K562 (cell line): ENCODE results near the gene ETS1. TPM values are rescaled to one million over a fixed set of nuclear protein-coding genes. Genes with fewer than 3 reads are reported as not detected.

Source experiments
- ATAC-seq: fragments of 200-7000 bp; cut with Tn5 transposase; 3 replicates; pipeline ENCODE4 v1.9.1; 2020; ENCODE audit warnings: moderate library complexity
- BruUV-seq: library from RNA; stranded (reverse); fragments of 400-500 nt; replicated peaks from 2 replicates; lab custom pipeline; 2021; lab: Mats Ljungman, UMichigan
- CTCF ChIA-PET: fragments of 300-600 bp; formaldehyde crosslinking; extraction: SDS; loops from one replicate; lab custom pipeline; 2021; ENCODE audit warnings: low intra/inter-chr PET ratio; lab: Yijun Ruan, JAX
- POLR2A ChIA-PET: fragments of 300-600, 350-650 bp; sonication (Branson Sonifier 250); formaldehyde crosslinking; extraction: SDS; loops from one replicate; lab custom pipeline; 2021; ENCODE audit warnings: antibody characterized with exemption, inconsistent platforms; lab: Yijun Ruan, JAX
- DNase-seq, 4 experiments: peaks; one replicate each; pipeline versions ENCODE4 v3.0.0 to v3.0.0-alpha.2; 2011 to 2018; ENCODE audit warnings: low spot score in 3 of 4, mixed read lengths in 3 of 4; ENCODE audit errors: extremely low read depth in 1 of 4
- FAIRE-seq: peaks from 2 replicates; lab custom pipeline; 2011; peaks lifted over from hg19 to GRCh38; lab: Jason Lieb, UNC
- H2AFZ ChIP-seq: 2 replicates; pipeline ENCODE4 v1.6.0; 2011; ENCODE audit warnings: low read depth, low read length, control low read depth, inconsistent platforms
- H3K27ac ChIP-seq: fragments of 200-600 bp; 3 replicates; pipeline ENCODE4 v1.8.0; 2011; ENCODE audit warnings: low read depth, mild to moderate bottlenecking, control low read depth, inconsistent platforms, low read length, moderate library complexity, mixed read lengths; ENCODE audit errors: extremely low read depth
- H3K27me3 ChIP-seq, 2 experiments: fragments of 300-600 bp in 1 of 2; 2 replicates in 1 of 2; 3 replicates in 1 of 2; pipeline versions ENCODE4 v1.6.0 to v1.8.0; 2011; ENCODE audit warnings: inconsistent platforms in 2 of 2, low read length in 2 of 2, mild to moderate bottlenecking in 1 of 2, mixed read lengths in 1 of 2, moderate library complexity in 1 of 2; ENCODE audit not compliant: control insufficient read depth in 2 of 2, insufficient read depth in 2 of 2
- H3K36me3 ChIP-seq: fragments of 300-600 bp; 3 replicates; pipeline ENCODE4 v1.8.0; 2011; ENCODE audit warnings: mild to moderate bottlenecking, low read length, inconsistent platforms; ENCODE audit not compliant: control insufficient read depth, insufficient read depth
- H3K4me1 ChIP-seq, 2 experiments: fragments of 200-600 bp in 1 of 2; replicated peaks in 1 of 2; 2 replicates in 1 of 2; 3 replicates in 1 of 2; pipeline versions ENCODE4 v1.5.1 to v1.8.0; 2011; ENCODE audit warnings: inconsistent platforms in 2 of 2, low read length in 2 of 2, mild to moderate bottlenecking in 1 of 2, mixed read lengths in 1 of 2, moderate library complexity in 1 of 2; ENCODE audit not compliant: control insufficient read depth in 2 of 2, insufficient read depth in 2 of 2
- H3K4me2 ChIP-seq: 2 replicates; pipeline ENCODE4 v1.6.1; 2011; ENCODE audit warnings: low read length, control low read depth, inconsistent platforms, mixed read lengths; ENCODE audit not compliant: insufficient read depth
- H3K4me3 ChIP-seq: fragments of 200-600 bp; sonication (generic), shearing (Covaris generic); 2 replicates; pipeline ENCODE4 v1.5.1; 2016; ENCODE audit warnings: control low read depth, inconsistent platforms
- H3K79me2 ChIP-seq: fragments of 200-600 bp; 3 replicates; pipeline ENCODE4 v1.8.0; 2011; ENCODE audit warnings: low read length, inconsistent platforms; ENCODE audit not compliant: control insufficient read depth, insufficient read depth
- H3K9ac ChIP-seq, 2 experiments: 2 replicates each; pipeline versions ENCODE4 v1.6.0 to v1.6.1; 2011; ENCODE audit warnings: low read depth in 2 of 2, low read length in 2 of 2, control low read depth in 1 of 2, inconsistent platforms in 1 of 2, mild to moderate bottlenecking in 1 of 2, mixed read lengths in 1 of 2; ENCODE audit not compliant: insufficient read depth in 1 of 2
- H3K9me1 ChIP-seq: one replicate; pipeline ENCODE4 v1.6.0; 2011; ENCODE audit warnings: inconsistent platforms, mild to moderate bottlenecking, low read length, moderate library complexity; ENCODE audit not compliant: control insufficient read depth, insufficient read depth
- H3K9me3 ChIP-seq: replicated peaks from 2 replicates; pipeline ENCODE4 v1.5.1; 2011; ENCODE audit warnings: low read depth, low read length, inconsistent platforms; ENCODE audit not compliant: control insufficient read depth, insufficient read depth
- H4K20me1 ChIP-seq: replicated peaks from 2 replicates; pipeline ENCODE4 v1.6.1; 2011; ENCODE audit warnings: low read length, inconsistent platforms, mixed read lengths; ENCODE audit not compliant: control insufficient read depth, insufficient read depth
- CUX1 ChIP-seq: fragments of 200-800 bp; sonication (Bioruptor generic); IDR thresholded peaks from 2 replicates; pipeline ENCODE4 v1.6.1; 2016; ENCODE audit warnings: missing genetic modification characterization, missing compliant biosample characterization
- FOXJ2 ChIP-seq: fragments of 200-800 bp; sonication (Bioruptor generic); IDR thresholded peaks from 2 replicates; pipeline ENCODE4 v1.6.1; 2016; ENCODE audit warnings: missing genetic modification characterization, missing compliant biosample characterization
- FOXK2 ChIP-seq, 2 experiments: fragments of 450-650 bp; IDR thresholded peaks in 1 of 2; conservative IDR thresholded peaks in 1 of 2; 2 replicates each; pipeline ENCODE4 v1.6.1; 2016; ENCODE audit warnings: low read depth in 2 of 2, mild to moderate bottlenecking in 1 of 2
- GTF2A2 ChIP-seq: IDR thresholded peaks from 2 replicates; pipeline ENCODE4 v1.6.1; 2016; ENCODE audit warnings: mild to moderate bottlenecking, missing genetic modification characterization, missing compliant biosample characterization
- L3MBTL2 ChIP-seq: fragments of 450-650 bp; IDR thresholded peaks from 2 replicates; pipeline ENCODE4 v1.6.1; 2016; ENCODE audit warnings: mild to moderate bottlenecking, moderate library complexity
- MEIS2 ChIP-seq: fragments of 450-650 bp; IDR thresholded peaks from 2 replicates; pipeline ENCODE4 v1.6.1; 2014; ENCODE audit warnings: mild to moderate bottlenecking; ENCODE audit not compliant: partially characterized antibody
- NEUROD1 ChIP-seq: fragments of 150-350 bp; IDR thresholded peaks from 2 replicates; pipeline ENCODE4 v1.6.1; 2014; ENCODE audit warnings: borderline replicate concordance, low read length, low read depth; ENCODE audit not compliant: partially characterized antibody
- RBM14 ChIP-seq: fragments of 200-400 bp; formaldehyde crosslinking; IDR thresholded peaks from 2 replicates; pipeline ENCODE4 v1.6.1; 2018; ENCODE audit warnings: low read depth, mild to moderate bottlenecking, low read length, moderate library complexity, borderline replicate concordance; ENCODE audit not compliant: insufficient read depth
- SMAD1 ChIP-seq: fragments of 150-350 bp; IDR thresholded peaks from 2 replicates; pipeline ENCODE4 v1.6.1; 2014; ENCODE audit warnings: low read length, low read depth; ENCODE audit not compliant: partially characterized antibody
- WGBS: fragments of 100-300 bp; shearing (Covaris generic); methylation state at CpG from one replicate; pipeline ENCODE4 v1.1.6; 2016; ENCODE audit warnings: low coverage, mixed read lengths; ENCODE audit not compliant: insufficient coverage; ENCODE audit errors: missing lambda C conversion rate; 5-methylcytosine and 5-hydroxymethylcytosine counted together
- in situ Hi-C: fragments of 300-500 bp; cut with MboI; formaldehyde crosslinking; loops from 4 replicates; pipeline ENCODE4 v1.15.0; 2018; ENCODE audit warnings: inconsistent platforms, mixed read lengths
- intact Hi-C: fragments of 100-400 bp; cut with micrococcal nuclease; formaldehyde crosslinking; loops from 2 replicates; pipeline ENCODE4 v1.14.2; 2022
- polyA plus RNA-seq, 8 experiments: library from polyadenylated mRNA; depleted of rRNA in 4 of 8; stranded (reverse) in 5 of 8; unstranded in 3 of 8; fragments of >200 nt; fragmentation: Nextera tagmentation in 2 of 8; fragmentation: Illumina TruSeq in 1 of 8; extraction: Ambion mirVana in 2 of 8; extraction: Trizol in 1 of 8; gene quantifications; 2 replicates each; pipeline versions ENCODE4 v1.2.1 to v1.2.3, GENCODE V29; 2011 to 2014; ENCODE audit warnings: inconsistent platforms in 1 of 8, missing spikeins in 1 of 8
- total RNA-seq, 7 experiments: library from RNA; depleted of rRNA in 6 of 7; stranded (reverse); fragments of >200 nt in 6 of 7; fragmentation: Illumina TruSeq in 2 of 7; extraction: Trizol in 2 of 7; gene quantifications; 2 replicates each; pipeline versions ENCODE4 v1.2.1 to v1.2.3, GENCODE V29; 2011 to 2021; ENCODE audit warnings: low replicate concordance in 1 of 7
- TF ChIP-seq, protein P1 (sequence below): fragments of 200-800 bp; sonication (Bioruptor generic); IDR thresholded peaks from 2 replicates; pipeline ENCODE4 v1.6.1; 2017; ENCODE audit warnings: missing genetic modification characterization, missing compliant biosample characterization

ETS1 gene
- total and polyA plus RNA-seq, 9 of the 15 experiments (the other 6 are each of a cell fraction or from before 2014, with no cell fraction given) = 0.04 to 1.4 (median 0.23) TPM

DNA sequence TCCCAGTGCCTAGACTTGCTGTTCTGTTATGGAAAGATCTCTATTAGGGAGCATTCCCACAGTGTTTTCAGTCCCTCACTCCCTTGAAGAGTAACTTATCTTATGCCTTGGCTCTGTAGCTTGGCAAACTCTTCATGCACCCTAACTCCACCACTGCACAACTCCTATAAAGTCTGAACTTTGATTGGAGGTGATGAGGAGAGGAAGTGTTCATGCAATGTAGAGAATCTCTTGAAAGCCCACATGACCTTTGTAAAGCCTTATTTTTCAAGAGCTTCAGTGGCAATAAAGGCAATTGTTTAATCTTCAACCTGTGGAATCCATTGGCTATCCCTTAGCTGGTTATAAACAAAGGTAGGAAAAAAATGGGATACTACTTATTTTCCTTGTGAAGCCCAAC, 176.2 kb downstream of the ETS1 start:
- H3K4me3 ChIP-seq = no peak overlapping the region
- DNase-seq = no peak
- no peaks in the 10 kb centered on the region for H3K79me2 ChIP-seq
- H3K4me2 ChIP-seq = no peak overlapping the region
- H4K20me1 ChIP-seq = no peaks in the 10 kb centered on the region
- intact Hi-C loops = no loop called here
- ChIA-PET POLR2A (interaction anchor here (0.6 kb wide), 1 partner anchor 26 kb away, joined by 3 read pairs; no protein-coding TSS in a partner anchor), CTCF (no interaction called here)
- no peak overlapping the region for H2AFZ ChIP-seq
- no TSS peak for BruUV-seq
- no peak overlapping the region for H3K9ac ChIP-seq
- no peaks in the 10 kb centered on the region for H3K4me1 ChIP-seq
- H3K27me3 ChIP-seq = no peaks in the 10 kb centered on the region
- no peak for FAIRE-seq
- H3K9me3 ChIP-seq = no peaks in the 10 kb centered on the region
- in situ Hi-C loops = no loop called here
- no peaks in the 10 kb centered on the region for H3K36me3 ChIP-seq
- no peaks in the 10 kb centered on the region for H3K9me1 ChIP-seq
- TF ChIP-seq FOXK2 (conservative IDR thresholded peaks at IDR 0.05 in 1 of 2, IDR thresholded peaks at IDR 0.05 in 1 of 2; ENCODE audit: low read depth in 2 of 2) (no peak), SMAD1 (no peak), RBM14 (no peak)
- no peak for ATAC-seq
- H3K27ac ChIP-seq = no peak overlapping the region

GRCh38 chr11:128409476-128409875, 177.9 kb downstream of the ETS1 start:
- H3K36me3 ChIP-seq = no peaks in the 10 kb centered on the region
- no peaks in the 10 kb centered on the region for H3K79me2 ChIP-seq
- no peaks in the 10 kb centered on the region for H3K9me1 ChIP-seq
- no peak overlapping the region for H3K9ac ChIP-seq
- ChIA-PET CTCF (no interaction called here), POLR2A (no interaction called here)
- no peaks in the 10 kb centered on the region for H3K4me1 ChIP-seq
- DNase-seq (no peak), FAIRE-seq (no peak), ATAC-seq (no peak)
- H3K9me3 ChIP-seq = no peaks in the 10 kb centered on the region
- no peak overlapping the region for H3K27ac ChIP-seq
- H3K4me3 ChIP-seq = no peak overlapping the region
- no peaks in the 10 kb centered on the region for H3K27me3 ChIP-seq
- H3K4me2 ChIP-seq = no peak overlapping the region
- no TSS peak for BruUV-seq
- 0% methylated on average over 2 of the region's 2 CpGs for WGBS
- intact Hi-C loops = no loop called here
- no peak overlapping the region for H2AFZ ChIP-seq
- in situ Hi-C loops = no loop called here
- H4K20me1 ChIP-seq = no peaks in the 10 kb centered on the region
- TF ChIP-seq MEIS2 (no peak), GTF2A2 (tag) (no peak), FOXJ2 (no peak), CUX1 (CRISPR knock-in tag) (no peak), L3MBTL2 (no peak), NEUROD1 (no peak)
- TF ChIP-seq, protein P1, sequence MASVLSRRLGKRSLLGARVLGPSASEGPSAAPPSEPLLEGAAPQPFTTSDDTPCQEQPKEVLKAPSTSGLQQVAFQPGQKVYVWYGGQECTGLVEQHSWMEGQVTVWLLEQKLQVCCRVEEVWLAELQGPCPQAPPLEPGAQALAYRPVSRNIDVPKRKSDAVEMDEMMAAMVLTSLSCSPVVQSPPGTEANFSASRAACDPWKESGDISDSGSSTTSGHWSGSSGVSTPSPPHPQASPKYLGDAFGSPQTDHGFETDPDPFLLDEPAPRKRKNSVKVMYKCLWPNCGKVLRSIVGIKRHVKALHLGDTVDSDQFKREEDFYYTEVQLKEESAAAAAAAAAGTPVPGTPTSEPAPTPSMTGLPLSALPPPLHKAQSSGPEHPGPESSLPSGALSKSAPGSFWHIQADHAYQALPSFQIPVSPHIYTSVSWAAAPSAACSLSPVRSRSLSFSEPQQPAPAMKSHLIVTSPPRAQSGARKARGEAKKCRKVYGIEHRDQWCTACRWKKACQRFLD = no peak
